H1 (cell line): ENCODE measurements around the gene APOL2. TPM values are rescaled to one million over a fixed set of nuclear protein-coding genes. Genes with fewer than 3 reads are reported as not detected.

Experiments
- CTCF ChIA-PET: fragments of 300-600 bp; sonication (Branson Sonifier 250); formaldehyde crosslinking; loops from one replicate; lab custom pipeline; 2021; ENCODE audit not compliant: partially characterized antibody; lab: Charles Lee
- POLR2A ChIA-PET: fragments of 300-600 bp; sonication (Branson Sonifier 250); formaldehyde crosslinking; loops from one replicate; lab custom pipeline; 2021; ENCODE audit warnings: inconsistent platforms; ENCODE audit not compliant: partially characterized antibody; lab: Charles Lee
- DNase-seq, 2 experiments: peaks; one replicate each; pipeline versions ENCODE4 v3.0.0 to v3.0.0-alpha.2; 2010 to 2022; ENCODE audit warnings: low spot score in 2 of 2, low read depth in 1 of 2, mixed read lengths in 1 of 2
- FAIRE-seq: peaks from 2 replicates; lab custom pipeline; 2011; peaks lifted over from hg19 to GRCh38; lab: Jason Lieb, UNC
- H2AFZ ChIP-seq: 2 replicates; pipeline ENCODE4 v1.8.1; 2012; ENCODE audit warnings: low read length, inconsistent platforms
- H2AK5ac ChIP-seq: 2 replicates; pipeline ENCODE4 v1.6.1; 2013; ENCODE audit warnings: low read depth, low read length
- H2BK120ac ChIP-seq: replicated peaks from 2 replicates; pipeline ENCODE3; 2013; ENCODE audit warnings: low read depth, low read length, inconsistent platforms
- H2BK12ac ChIP-seq: 2 replicates; pipeline ENCODE4 v1.6.1; 2013; ENCODE audit warnings: low read depth, low read length
- H2BK15ac ChIP-seq: 2 replicates; pipeline ENCODE4 v1.6.1; 2013; ENCODE audit warnings: low read length
- H2BK20ac ChIP-seq: 2 replicates; pipeline ENCODE4 v1.6.1; 2013; ENCODE audit warnings: low read length
- H2BK5ac ChIP-seq: 2 replicates; pipeline ENCODE4 v1.6.1; 2013; ENCODE audit warnings: low read depth, low read length
- H3K14ac ChIP-seq: 2 replicates; pipeline ENCODE4 v1.6.1; 2013; ENCODE audit warnings: inconsistent platforms; ENCODE audit not compliant: insufficient read length
- H3K18ac ChIP-seq: 2 replicates; pipeline ENCODE4 v1.6.1; 2013; ENCODE audit warnings: low read length; ENCODE audit errors: extremely low read depth
- H3K23ac ChIP-seq: 2 replicates; pipeline ENCODE4 v1.6.1; 2013; ENCODE audit warnings: inconsistent platforms; ENCODE audit not compliant: insufficient read length
- H3K23me2 ChIP-seq: 2 replicates; pipeline ENCODE4 v1.6.1; 2013; ENCODE audit warnings: low read depth, low read length
- H3K27ac ChIP-seq: 2 replicates; pipeline ENCODE4 v1.6.1; 2011; ENCODE audit warnings: low read depth, low read length, inconsistent platforms
- H3K27me3 ChIP-seq, 4 experiments: replicated peaks in 1 of 4; 1 replicate in 1 of 4; 2 replicates in 3 of 4; pipeline versions ENCODE4 v1.6.1 to v1.8.1; 2011 to 2013; ENCODE audit warnings: low read length in 3 of 4, mild to moderate bottlenecking in 3 of 4, inconsistent platforms in 2 of 4, mixed read lengths in 2 of 4, moderate library complexity in 1 of 4; ENCODE audit not compliant: control insufficient read depth in 3 of 4, insufficient read depth in 3 of 4; ENCODE audit errors: extremely low read depth in 1 of 4
- H3K36me3 ChIP-seq, 4 experiments: 2 replicates each; pipeline versions ENCODE4 v1.6.1 to v1.8.1; 2011 to 2013; ENCODE audit warnings: mild to moderate bottlenecking in 4 of 4, low read length in 3 of 4, moderate library complexity in 2 of 4, control low read depth in 1 of 4, inconsistent platforms in 1 of 4; ENCODE audit not compliant: insufficient read depth in 4 of 4, control insufficient read depth in 2 of 4
- H3K4ac ChIP-seq: replicated peaks from 2 replicates; pipeline ENCODE3; 2013; ENCODE audit warnings: low read length, low read depth, mixed read lengths, inconsistent platforms; ENCODE audit not compliant: insufficient read length
- H3K4me1 ChIP-seq, 4 experiments: replicated peaks in 1 of 4; 1 replicate in 1 of 4; 2 replicates in 3 of 4; pipeline versions ENCODE4 v1.6.1 to v1.8.1; 2011 to 2013; ENCODE audit warnings: low read length in 3 of 4, inconsistent platforms in 2 of 4, mixed read lengths in 1 of 4; ENCODE audit not compliant: insufficient read depth in 4 of 4, control insufficient read depth in 3 of 4
- H3K4me2 ChIP-seq, 2 experiments: 2 replicates each; pipeline versions ENCODE4 v1.6.1 to v1.8.1; 2011 to 2013; ENCODE audit warnings: low read depth in 2 of 2, low read length in 2 of 2, control low read depth in 1 of 2, inconsistent platforms in 1 of 2, mild to moderate bottlenecking in 1 of 2; ENCODE audit not compliant: insufficient read depth in 1 of 2
- H3K4me3 ChIP-seq, 4 experiments: fragments of 200-600, 300-600 bp in 1 of 4; sonication (generic), shearing (Covaris generic), sonication (Bioruptor Twin) in 1 of 4; 2 replicates each; pipeline versions ENCODE4 v1.5.1 to v1.8.1; 2011 to 2016; ENCODE audit warnings: low read length in 4 of 4, low read depth in 3 of 4, control low read depth in 2 of 4, inconsistent platforms in 2 of 4, mild to moderate bottlenecking in 2 of 4, mixed read lengths in 1 of 4, moderate library complexity in 1 of 4; ENCODE audit not compliant: insufficient read depth in 2 of 4; ENCODE audit errors: extremely low read depth in 1 of 4
- H3K56ac ChIP-seq: replicated peaks from 2 replicates; pipeline ENCODE3; 2013; ENCODE audit warnings: low read depth, mild to moderate bottlenecking, mixed read lengths, low read length, inconsistent platforms; ENCODE audit not compliant: insufficient read length
- H3K79me1 ChIP-seq: 2 replicates; pipeline ENCODE4 v1.6.1; 2013; ENCODE audit warnings: low read depth, low read length, control low read depth
- H3K79me2 ChIP-seq, 2 experiments: 2 replicates each; pipeline versions ENCODE4 v1.6.1 to v1.8.1; 2012 to 2013; ENCODE audit warnings: low read length in 2 of 2, mild to moderate bottlenecking in 2 of 2, inconsistent platforms in 1 of 2; ENCODE audit not compliant: insufficient read depth in 2 of 2, control insufficient read depth in 1 of 2
- H3K9ac ChIP-seq, 4 experiments: replicated peaks in 1 of 4; 1 replicate in 1 of 4; 2 replicates in 3 of 4; pipeline versions ENCODE4 v1.6.1 to v1.8.1; 2011 to 2013; ENCODE audit warnings: low read depth in 3 of 4, low read length in 3 of 4, control low read depth in 2 of 4, mild to moderate bottlenecking in 2 of 4, moderate library complexity in 2 of 4, inconsistent platforms in 1 of 4; ENCODE audit errors: extremely low read depth in 1 of 4
- H3K9me3 ChIP-seq, 2 experiments: 2 replicates each; pipeline versions ENCODE4 v1.6.1 to v1.8.1; 2012 to 2013; ENCODE audit warnings: mild to moderate bottlenecking in 2 of 2, moderate library complexity in 2 of 2, control low read depth in 1 of 2, inconsistent platforms in 1 of 2, low read depth in 1 of 2, low read length in 1 of 2, mixed read lengths in 1 of 2; ENCODE audit not compliant: insufficient read depth in 2 of 2
- H4K20me1 ChIP-seq, 2 experiments: replicated peaks in 1 of 2; 2 replicates each; pipeline versions ENCODE3 to v1.8.1; 2011 to 2013; ENCODE audit warnings: inconsistent platforms in 2 of 2, low read length in 2 of 2, mild to moderate bottlenecking in 1 of 2; ENCODE audit not compliant: insufficient read depth in 2 of 2, control insufficient read depth in 1 of 2
- H4K5ac ChIP-seq: 2 replicates; pipeline ENCODE4 v1.6.1; 2013; ENCODE audit warnings: low read length, low read depth, mixed read lengths, inconsistent platforms; ENCODE audit not compliant: insufficient read length
- H4K8ac ChIP-seq: 2 replicates; pipeline ENCODE4 v1.8.0; 2013; ENCODE audit warnings: mild to moderate bottlenecking, moderate library complexity, low read length, inconsistent platforms; ENCODE audit not compliant: insufficient read depth; ENCODE audit errors: extremely low read depth
- H4K91ac ChIP-seq: replicated peaks from 2 replicates; pipeline ENCODE3; 2013; ENCODE audit warnings: low read length, mixed read lengths, inconsistent platforms; ENCODE audit not compliant: insufficient read length
- CBX8 ChIP-seq: fragments of 300-800, 300-1000 bp; sonication (generic); IDR thresholded peaks from 2 replicates; pipeline ENCODE4 v1.7.1; 2016; ENCODE audit warnings: low read depth, low read length, borderline replicate concordance
- CEBPB ChIP-seq: IDR thresholded peaks from 2 replicates; pipeline ENCODE4 v1.6.1; 2012; ENCODE audit warnings: low read depth, low read length
- CHD2 ChIP-seq: IDR thresholded peaks from 2 replicates; pipeline ENCODE4 v1.6.1; 2012; ENCODE audit warnings: low read length, improper control_type of control experiment
- CTBP2 ChIP-seq: IDR thresholded peaks from 2 replicates; pipeline ENCODE4 v1.7.0; 2011; ENCODE audit warnings: borderline replicate concordance, mild to moderate bottlenecking, moderate library complexity, mixed read lengths, low read length; ENCODE audit not compliant: insufficient read depth, insufficient read length
- EP300 ChIP-seq, 2 experiments: IDR thresholded peaks; 1 replicate in 1 of 2; 2 replicates in 1 of 2; pipeline ENCODE4 v1.6.1; 2011 to 2012; ENCODE audit warnings: low read depth in 2 of 2, low read length in 2 of 2, mild to moderate bottlenecking in 2 of 2, borderline replicate concordance in 1 of 2, inconsistent platforms in 1 of 2, moderate library complexity in 1 of 2
- GTF2F1 ChIP-seq: IDR thresholded peaks from 2 replicates; pipeline ENCODE4 v1.6.1; 2012; ENCODE audit warnings: low read depth, low read length, improper control_type of control experiment, borderline replicate concordance
- POLR2A ChIP-seq, 2 experiments: IDR thresholded peaks; 1 replicate in 1 of 2; 2 replicates in 1 of 2; pipeline ENCODE4 v1.6.1; 2011; ENCODE audit warnings: low read depth in 2 of 2, low read length in 2 of 2, mild to moderate bottlenecking in 2 of 2; ENCODE audit errors: control extremely low read depth in 1 of 2
- RAD21 ChIP-seq, 2 experiments: IDR thresholded peaks in 1 of 2; conservative IDR thresholded peaks in 1 of 2; 2 replicates each; pipeline ENCODE4 v1.6.1; 2011; ENCODE audit warnings: low read depth in 2 of 2, low read length in 2 of 2, improper control_type of control experiment in 1 of 2, inconsistent platforms in 1 of 2, mild to moderate bottlenecking in 1 of 2, moderate library complexity in 1 of 2
- SP4 ChIP-seq: IDR thresholded peaks from 2 replicates; pipeline ENCODE4 v1.6.1; 2012; ENCODE audit warnings: low read length, inconsistent platforms
- WGBS, 2 experiments: shearing (Covaris generic) in 1 of 2; methylation state at CpG; one replicate each; pipeline versions ENCODE4 v1.1.6 to v1.1.7; 2013 to 2015; ENCODE audit warnings: low lambda C conversion rate in 2 of 2, mixed read lengths in 2 of 2, inconsistent platforms in 1 of 2, low coverage in 1 of 2, missing lambda C conversion rate in 1 of 2; ENCODE audit not compliant: insufficient replicate concordance in 2 of 2, insufficient coverage in 1 of 2, insufficient read length in 1 of 2; ENCODE audit errors: extremely low coverage in 1 of 2, missing lambda C conversion rate in 1 of 2; 5-methylcytosine and 5-hydroxymethylcytosine counted together
- polyA plus RNA-seq, 7 experiments: library from polyadenylated mRNA; depleted of rRNA in 3 of 7; stranded (reverse) in 5 of 7; unstranded in 2 of 7; fragments of >200 nt in 5 of 7; fragments of 200-250 nt in 2 of 7; gene quantifications; 1 replicate in 5 of 7; 2 replicates in 1 of 7; 4 replicates in 1 of 7; pipeline versions ENCODE4 v1.2.1 to v1.2.3, GENCODE V29; 2011 to 2013; ENCODE audit warnings: missing spikeins in 2 of 7, mixed read lengths in 2 of 7
- total RNA-seq: library from RNA; stranded (reverse); fragmentation: NEBNext Ultra II Directional; extraction: Animal tissue kit (Norgen Biotek cat#: 25700); gene quantifications from 2 replicates; pipeline ENCODE4 v1.2.1, GENCODE V29; 2021

The APOL2 gene
- total and polyA plus RNA-seq, 2 of the 8 experiments (the other 6 are each of a cell fraction or from before 2014, with no cell fraction given), result 8.1 to 11.0 TPM

GRCh38 chr22:36193577-36193976 is 45.8 kb downstream of the APOL2 start:
- ChIA-PET CTCF (interaction anchor here (0.7 to 4.1 kb wide), 13 partner anchors 11 to 293 kb away, joined by 3 to 14 read pairs (median 3); no protein-coding TSS in a partner anchor), POLR2A (no interaction called here)
- no peak overlapping the region for H2BK12ac ChIP-seq
- H3K14ac ChIP-seq, result no peak overlapping the region
- no peak overlapping the region for H3K27ac ChIP-seq
- H2BK20ac ChIP-seq, result no peak overlapping the region
- H3K79me1 ChIP-seq, result no peaks in the 10 kb centered on the region
- no peaks in the 10 kb centered on the region for H3K79me2 ChIP-seq
- H3K27me3 ChIP-seq, result no peaks in the 10 kb centered on the region
- no peak overlapping the region for H3K56ac ChIP-seq
- H2AK5ac ChIP-seq, result no peak overlapping the region
- H3K18ac ChIP-seq, result no peak overlapping the region
- no peak overlapping the region for H3K4me3 ChIP-seq
- no peak overlapping the region for H3K4me2 ChIP-seq
- H4K5ac ChIP-seq, result no peak overlapping the region
- peaks cover 0 to 15% (median 13%) of the 10 kb centered on the region in 4 experiments; a peak in 6 of 7 replicates for H3K4me1 ChIP-seq
- FAIRE-seq (no peak), DNase-seq (no peak)
- no peaks in the 10 kb centered on the region for H3K23me2 ChIP-seq
- 61% methylated on average over 3 of the region's 3 CpGs; no CpG with 5 or more reads in 1 of the 2 experiments for WGBS, 2 experiments
- TF ChIP-seq RAD21 (IDR thresholded peaks at IDR 0.05 in 1 of 2, conservative IDR thresholded peaks at IDR 0.05 in 1 of 2; ENCODE audit: low read depth in 2 of 2, low read length in 2 of 2) (no peak), CEBPB (no peak), CHD2 (no peak), CBX8 (no peak), SP4 (no peak), GTF2F1 (no peak), EP300 (IDR thresholded peaks at IDR 0.05; ENCODE audit: borderline replicate concordance in 1 of 2, low read depth in 2 of 2, low read length in 2 of 2) (no peak), POLR2A (IDR thresholded peaks at IDR 0.05; ENCODE audit: control extremely low read depth in 1 of 2, low read depth in 2 of 2, low read length in 2 of 2) (no peak), CTBP2 (no peak)
- no peak overlapping the region for H2AFZ ChIP-seq
- no peaks in the 10 kb centered on the region for H4K20me1 ChIP-seq
- H2BK5ac ChIP-seq, result no peak overlapping the region
- H2BK120ac ChIP-seq, result no peak overlapping the region
- H3K23ac ChIP-seq, result no peak overlapping the region
- H3K9ac ChIP-seq, result no peak overlapping the region
- no peak overlapping the region for H2BK15ac ChIP-seq
- no peaks in the 10 kb centered on the region for H3K36me3 ChIP-seq
- H4K91ac ChIP-seq, result no peak overlapping the region
- peaks cover 4% of the 10 kb centered on the region in 2 experiments; a peak in 2 of 4 replicates for H3K9me3 ChIP-seq
- H4K8ac ChIP-seq, result no peak overlapping the region
- no peak overlapping the region for H3K4ac ChIP-seq
